Ovary (tissue), 3 donors: ENCODE data around the gene THOC2.

Experiments
- CTCF ChIP-seq, 3 donors: fragments of 450-650 bp in 2 of 3; fragments of 200-600 bp in 1 of 3; IDR thresholded peaks; one replicate each; pipeline versions ENCODE4 v1.5.1 to v1.8.0; 2016 to 2022; ENCODE audit warnings: antibody characterized with exemption in 3 of 3, mild to moderate bottlenecking in 1 of 3
- EP300 ChIP-seq: sonication (generic); formaldehyde crosslinking; IDR thresholded peaks from one replicate; pipeline ENCODE4 v1.6.1; 2017; ENCODE audit warnings: antibody characterized with exemption
- POLR2A ChIP-seq: fragments of 450-650 bp; IDR thresholded peaks from one replicate; pipeline ENCODE4 v1.6.1; 2017; ENCODE audit warnings: antibody characterized with exemption, mild to moderate bottlenecking, moderate library complexity
- donor health status: DM: no; HTN: no; CAD: no.

- TF ChIP-seq CTCF (IDR thresholded peaks at IDR 0.05) (no peak), EP300 (no peak), POLR2A (no peak)
Observed at GRCh38 chrX:123685232-123685631, 47.6 kb downstream of the THOC2 start.
